ENCODE data around the gene ZNF714. TPM values are rescaled to one million over a fixed set of nuclear protein-coding genes. Genes with fewer than 3 reads are reported as not detected.

ZNF714 gene
- total and polyA plus RNA-seq, 9 of the 15 experiments (the other 6 are each of a cell fraction or from before 2014, with no cell fraction given) = 16.2 to 40.8 (median 28.9) TPM

GRCh38 chr19:21082011-21082975 lies at the start of gene ZNF714 (continued):
- no peak for TF ChIP-seq HES1 (IDR thresholded peaks at IDR 0.05; ENCODE audit: low read depth)
- no peak for TF ChIP-seq ZC3H8 (IDR thresholded peaks at IDR 0.05)
- TF ChIP-seq CREM (IDR thresholded peaks at IDR 0.05; ENCODE audit: low read depth) = peak; percentile 35
- TF ChIP-seq ATF7 (IDR thresholded peaks at IDR 0.05) = peak; percentile 53; the same call in 1 of the 2 replicates
- TF ChIP-seq ZNF780A (CRISPR knock-in tag; IDR thresholded peaks at IDR 0.05) = no peak
- no peak for TF ChIP-seq RBM17 (IDR thresholded peaks at IDR 0.05; ENCODE audit: borderline replicate concordance, low read depth, low read length)
- TF ChIP-seq COPS2 (conservative IDR thresholded peaks at IDR 0.05) = no peak
- TF ChIP-seq ZNF263 (CRISPR knock-in tag; IDR thresholded peaks at IDR 0.05; ENCODE audit: borderline replicate concordance) = no peak
- TF ChIP-seq DIDO1 (tag; IDR thresholded peaks at IDR 0.05; ENCODE audit: low read depth) = no peak
- TF ChIP-seq DNMT1 (IDR thresholded peaks at IDR 0.05) = no peak
- TF ChIP-seq ZNF224 (CRISPR knock-in tag; IDR thresholded peaks at IDR 0.05) = no peak
- no peak for TF ChIP-seq SNRNP70 (optimal IDR thresholded peaks at IDR 0.05; ENCODE audit: low read depth, low read length)
- TF ChIP-seq ZNF212 (CRISPR knock-in tag; IDR thresholded peaks at IDR 0.05) = no peak
- TF ChIP-seq MBD2 (IDR thresholded peaks at IDR 0.05; ENCODE audit: borderline replicate concordance, low read depth) = 0 out of 2 replicates have a peak, but pooled peaks have one; percentile 77
- no peak for TF ChIP-seq POLR3G (IDR thresholded peaks at IDR 0.05; ENCODE audit: extremely low read depth, insufficient read length, insufficient replicate concordance)
- no peak for TF ChIP-seq ZFP91 (CRISPR knock-in tag; IDR thresholded peaks at IDR 0.05)
- TF ChIP-seq ERF (CRISPR knock-in tag; IDR thresholded peaks at IDR 0.05) = 0 out of 2 replicates have a peak, but pooled peaks have one; percentile 60
- no peak for TF ChIP-seq ZNF232 (CRISPR knock-in tag; IDR thresholded peaks at IDR 0.05)
- TF ChIP-seq SAP30 (IDR thresholded peaks at IDR 0.05; ENCODE audit: borderline replicate concordance, insufficient read depth, low read depth, low read length, poor library complexity, severe bottlenecking) = peak; percentile 92
- TF ChIP-seq HOMEZ (CRISPR knock-in tag; IDR thresholded peaks at IDR 0.05) = no peak
- TF ChIP-seq GTF2B (IDR thresholded peaks at IDR 0.05; ENCODE audit: extremely low read depth, insufficient read length) = peak; percentile 40
- TF ChIP-seq HNRNPLL (IDR thresholded peaks at IDR 0.05; ENCODE audit: low read depth, low read length, poor library complexity, severe bottlenecking) = peak; percentile 93
- no peak for TF ChIP-seq USF1 (CRISPR knock-in tag; IDR thresholded peaks at IDR 0.05)

Measured in K562 (cell line).